Neural crest cell (in vitro differentiated cells): ENCODE measurements around the gene HS3ST2. TPM values are rescaled to one million over a fixed set of nuclear protein-coding genes. Genes with fewer than 3 reads are reported as not detected.
A peak's percentile ranks its signal among the peaks of the same experiment; 100 is the strongest.

Experiments
- DNase-seq: peaks from one replicate; pipeline ENCODE4 v3.0.0; 2021; ENCODE audit warnings: low read depth, mixed read lengths, low spot score
- H3K27ac Mint-ChIP-seq: one replicate; pipeline ENCODE4 v1.8.0; 2021; ENCODE audit warnings: mild to moderate bottlenecking, mixed read lengths; ENCODE audit not compliant: unreplicated experiment
- H3K27me3 Mint-ChIP-seq: 2 replicates; pipeline ENCODE4 v1.8.0; 2021; ENCODE audit warnings: low read depth, mild to moderate bottlenecking, mixed read lengths
- H3K36me3 Mint-ChIP-seq: 2 replicates; pipeline ENCODE4 v1.8.0; 2021; ENCODE audit warnings: low read depth, mild to moderate bottlenecking, mixed read lengths
- H3K4me1 Mint-ChIP-seq: 2 replicates; pipeline ENCODE4 v1.8.0; 2021; ENCODE audit warnings: mixed read lengths
- H3K4me3 Mint-ChIP-seq: one replicate; pipeline ENCODE4 v1.8.0; 2021; ENCODE audit warnings: mild to moderate bottlenecking, mixed read lengths
- H3K9me3 Mint-ChIP-seq: 2 replicates; pipeline ENCODE4 v1.8.0; 2021; ENCODE audit warnings: mixed read lengths
- long read RNA-seq: library from polyadenylated mRNA; unstranded; transcript quantifications from one replicate; pipeline ENCODE4 v2.0.0, GENCODE V29; 2020
- total RNA-seq: library from RNA; stranded (reverse); gene quantifications from 2 replicates; pipeline ENCODE4 v1.2.1, GENCODE V29; 2021
- TF ChIP-seq, protein P1 (sequence below): fragments of 200-600 bp; sonication (generic); conservative IDR thresholded peaks from 2 replicates; pipeline ENCODE4 v1.5.0; 2021; ENCODE audit warnings: antibody characterized with exemption, mild to moderate bottlenecking

The HS3ST2 gene
- not detected in 2 replicates for total RNA-seq
- long read RNA-seq, result 0 reads

DNA sequence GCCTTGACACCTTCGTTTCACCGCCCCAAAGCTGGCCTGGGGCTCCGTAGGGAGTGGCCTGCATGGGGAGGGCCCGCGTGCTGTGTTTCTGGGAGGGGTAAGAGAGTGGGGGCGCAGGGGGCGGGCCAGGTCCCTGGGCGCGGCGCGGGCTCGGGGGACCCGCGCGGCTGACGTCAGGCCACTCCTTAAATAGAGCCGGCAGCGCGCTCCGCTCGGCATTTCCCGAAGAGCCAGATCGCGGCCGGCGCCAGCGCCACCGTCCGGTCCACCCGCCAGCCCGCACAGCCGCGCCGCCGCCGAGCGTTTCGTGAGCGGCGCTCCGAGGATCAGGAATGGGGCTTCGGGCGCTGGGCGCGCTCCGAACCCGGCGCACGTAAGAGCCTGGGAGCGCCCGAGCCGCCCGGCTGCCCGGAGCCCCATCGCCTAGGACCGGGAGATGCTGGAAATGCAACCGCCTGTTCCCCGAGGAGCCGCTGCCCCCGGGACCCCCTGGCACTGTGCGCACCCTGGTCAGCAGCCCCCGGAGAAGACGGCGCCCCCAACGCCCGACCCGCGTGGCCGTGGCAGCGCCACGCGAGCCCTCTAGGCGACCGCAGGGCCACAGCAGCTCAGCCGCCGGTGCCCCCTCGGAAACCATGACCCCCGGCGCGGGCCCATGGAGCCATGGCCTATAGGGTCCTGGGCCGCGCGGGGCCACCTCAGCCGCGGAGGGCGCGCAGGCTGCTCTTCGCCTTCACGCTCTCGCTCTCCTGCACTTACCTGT lies at the start of gene HS3ST2:
TSS of gene HS3ST2 (plus strand) at position 215 of the 763 bp plus-strand sequence. CDS start at position 664, 449 bp downstream.
- H3K9me3 Mint-ChIP-seq, result no peaks in the 10 kb centered on the region
- H3K4me1 Mint-ChIP-seq, result peaks cover 7% of the 10 kb centered on the region
- peak within 1 kb of the TSS; percentile 85 for H3K4me3 Mint-ChIP-seq
- no peaks in the 10 kb centered on the region for H3K36me3 Mint-ChIP-seq
- peaks cover 92% of the 10 kb centered on the region for H3K27me3 Mint-ChIP-seq
- H3K27ac Mint-ChIP-seq, result no peak within 1 kb of the TSS
- DNase-seq, result peak; percentile 42
- TF ChIP-seq, protein P1, sequence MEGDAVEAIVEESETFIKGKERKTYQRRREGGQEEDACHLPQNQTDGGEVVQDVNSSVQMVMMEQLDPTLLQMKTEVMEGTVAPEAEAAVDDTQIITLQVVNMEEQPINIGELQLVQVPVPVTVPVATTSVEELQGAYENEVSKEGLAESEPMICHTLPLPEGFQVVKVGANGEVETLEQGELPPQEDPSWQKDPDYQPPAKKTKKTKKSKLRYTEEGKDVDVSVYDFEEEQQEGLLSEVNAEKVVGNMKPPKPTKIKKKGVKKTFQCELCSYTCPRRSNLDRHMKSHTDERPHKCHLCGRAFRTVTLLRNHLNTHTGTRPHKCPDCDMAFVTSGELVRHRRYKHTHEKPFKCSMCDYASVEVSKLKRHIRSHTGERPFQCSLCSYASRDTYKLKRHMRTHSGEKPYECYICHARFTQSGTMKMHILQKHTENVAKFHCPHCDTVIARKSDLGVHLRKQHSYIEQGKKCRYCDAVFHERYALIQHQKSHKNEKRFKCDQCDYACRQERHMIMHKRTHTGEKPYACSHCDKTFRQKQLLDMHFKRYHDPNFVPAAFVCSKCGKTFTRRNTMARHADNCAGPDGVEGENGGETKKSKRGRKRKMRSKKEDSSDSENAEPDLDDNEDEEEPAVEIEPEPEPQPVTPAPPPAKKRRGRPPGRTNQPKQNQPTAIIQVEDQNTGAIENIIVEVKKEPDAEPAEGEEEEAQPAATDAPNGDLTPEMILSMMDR, result peak; percentile 49

DNA sequence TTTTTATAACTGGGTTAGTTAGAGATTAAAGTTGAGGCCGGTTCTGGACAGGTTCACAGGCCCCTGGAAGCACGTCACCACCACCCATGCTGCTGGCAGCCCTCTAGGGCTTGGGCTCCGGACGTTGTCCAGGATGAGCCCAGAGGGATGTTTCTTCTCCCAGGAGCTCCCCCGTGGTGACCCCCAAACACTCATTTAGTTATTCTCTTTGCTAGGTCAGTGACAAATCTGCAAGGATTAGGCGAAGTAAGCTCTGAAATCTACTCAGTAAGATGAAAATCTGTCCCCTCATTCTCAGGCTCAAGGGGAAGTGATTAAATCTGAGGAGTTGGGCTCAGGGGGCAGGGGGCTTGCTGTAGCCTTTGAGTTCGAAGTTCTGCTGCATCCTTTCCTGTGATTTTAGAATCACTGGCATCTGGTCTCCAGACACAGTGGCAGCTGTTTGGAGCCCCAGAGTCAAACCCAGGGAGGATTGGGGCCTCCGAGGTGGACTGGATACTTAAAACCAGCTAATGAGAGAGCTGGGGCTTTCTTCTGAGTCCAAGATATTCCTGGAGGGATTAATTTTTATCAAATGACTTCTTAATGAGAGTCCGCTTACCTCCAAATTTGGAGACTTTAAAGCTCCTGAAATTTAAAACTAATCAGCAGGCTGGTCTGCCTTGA lies 49.2 kb upstream of the HS3ST2 start:
- no peaks in the 10 kb centered on the region for H3K9me3 Mint-ChIP-seq
- H3K4me1 Mint-ChIP-seq, result peaks cover 20% of the 10 kb centered on the region
- no peak for DNase-seq
- TF ChIP-seq, protein P1, result no peak
- no peak overlapping the region for H3K27ac Mint-ChIP-seq
- H3K36me3 Mint-ChIP-seq, result no peaks in the 10 kb centered on the region
- no peak overlapping the region for H3K4me3 Mint-ChIP-seq
- peaks cover 11% of the 10 kb centered on the region for H3K27me3 Mint-ChIP-seq

DNA sequence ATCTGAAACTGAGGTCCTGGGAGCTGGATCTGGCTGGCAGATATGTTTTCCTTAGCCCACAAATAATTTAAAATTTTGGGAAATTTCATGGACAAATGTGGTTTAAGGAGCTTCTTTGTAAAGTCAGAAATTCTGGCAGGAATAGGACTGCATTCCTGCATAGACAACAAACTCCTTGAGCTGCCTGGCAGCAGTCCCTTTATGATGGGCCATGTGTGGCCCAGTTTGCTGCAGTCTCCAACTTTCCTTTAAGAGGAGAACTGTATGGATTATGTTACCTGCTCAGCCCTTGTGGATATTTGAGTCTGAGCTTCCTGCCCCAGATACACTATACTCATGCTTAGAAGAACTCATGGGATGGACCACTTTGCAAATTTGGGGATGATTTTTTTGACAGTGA lies 48.5 kb upstream of the HS3ST2 start:
- TF ChIP-seq, protein P1, result no peak
- Mint-ChIP-seq H3K27ac (no peak overlapping the region), H3K4me3 (no peak overlapping the region), H3K36me3 (no peaks in the 10 kb centered on the region), H3K4me1 (peaks cover 20% of the 10 kb centered on the region), H3K9me3 (no peaks in the 10 kb centered on the region), H3K27me3 (peaks cover 16% of the 10 kb centered on the region)
- no peak for DNase-seq

DNA sequence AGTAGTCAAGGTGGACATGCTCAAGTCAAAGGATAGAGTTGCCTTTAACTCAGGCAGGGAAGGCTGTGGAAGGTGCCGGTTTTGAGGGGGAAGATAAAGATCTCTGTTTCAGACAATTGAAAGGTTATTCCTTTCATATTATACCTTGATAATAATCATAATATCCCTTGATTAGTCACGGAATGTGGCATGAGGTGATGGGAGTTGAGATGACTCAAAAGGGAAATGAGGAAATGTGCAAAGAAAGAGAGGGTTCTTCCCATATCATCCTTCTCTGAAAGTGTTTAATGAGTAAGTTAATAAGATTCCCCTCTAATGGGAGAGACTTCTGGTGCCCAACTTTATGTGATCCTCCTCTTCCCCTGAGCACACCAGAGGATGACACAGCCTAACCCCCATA lies 43.1 kb upstream of the HS3ST2 start:
- no peak for DNase-seq
- Mint-ChIP-seq H3K9me3 (no peaks in the 10 kb centered on the region), H3K36me3 (no peaks in the 10 kb centered on the region), H3K4me1 (peaks cover 15% of the 10 kb centered on the region), H3K27ac (no peak overlapping the region), H3K27me3 (peaks cover 41% of the 10 kb centered on the region), H3K4me3 (no peak overlapping the region)
- TF ChIP-seq, protein P1, result no peak

DNA sequence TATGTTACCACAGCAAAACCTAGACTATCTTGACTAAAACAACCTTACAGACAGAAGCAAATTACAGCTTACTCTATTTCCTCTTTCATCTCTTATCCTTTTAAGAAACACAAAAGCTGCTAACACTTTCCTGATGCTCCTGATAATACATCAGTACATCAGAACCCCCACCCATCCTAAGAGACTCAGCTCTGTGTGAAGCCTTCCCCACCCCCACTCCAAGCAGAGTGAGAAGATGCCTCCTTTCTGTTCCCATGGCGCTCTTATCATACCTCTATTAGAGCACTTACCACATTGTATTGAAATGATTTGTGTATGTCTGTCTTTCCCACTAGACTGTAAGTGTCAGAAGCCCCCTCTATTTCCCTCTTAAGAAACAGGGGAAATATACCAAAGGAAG lies 42.4 kb upstream of the HS3ST2 start:
- no peak overlapping the region for H3K4me3 Mint-ChIP-seq
- peaks cover 13% of the 10 kb centered on the region for H3K4me1 Mint-ChIP-seq
- H3K9me3 Mint-ChIP-seq, result no peaks in the 10 kb centered on the region
- peaks cover 43% of the 10 kb centered on the region for H3K27me3 Mint-ChIP-seq
- H3K27ac Mint-ChIP-seq, result no peak overlapping the region
- TF ChIP-seq, protein P1, result no peak
- H3K36me3 Mint-ChIP-seq, result no peaks in the 10 kb centered on the region
- no peak for DNase-seq
